ENCODE results near the gene ENTPD7. TPM values are rescaled to one million over a fixed set of nuclear protein-coding genes. Genes with fewer than 3 reads are reported as not detected.

Gene ENTPD7
- 10.4 TPM for polyA plus RNA-seq (2013, experiment 1 of 2)
- 8.5 TPM for polyA plus RNA-seq (2013, experiment 2 of 2)

GRCh38 chr10:99659031-99659867 lies at the start of gene ENTPD7:
Gene ENTPD7, plus strand, starts transcription at chr10:99659509. Its CDS starts 448 bp downstream, at chr10:99659957.
- WGBS, 2 experiments (ENCODE audit: insufficient coverage in 2 of 2): 1% methylated on average over 55 to 62 of the region's 71 CpGs

GRCh38 chr10:99610221-99610620 lies 49.1 kb upstream of the ENTPD7 start:
- H3K36me3 ChIP-seq (ENCODE audit: control insufficient read depth, insufficient read depth, low read length): peaks cover 37% of the 10 kb centered on the region
- WGBS, 2 experiments (ENCODE audit: insufficient coverage in 2 of 2): 100% methylated on average over 1 to 3 of the region's 3 CpGs
- H3K27ac ChIP-seq (ENCODE audit: low read depth, low read length, severe bottlenecking): no peak overlapping the region
- no peaks in the 10 kb centered on the region for H3K4me1 ChIP-seq (ENCODE audit: control insufficient read depth, insufficient read depth, low read length, poor library complexity, severe bottlenecking)
- no peaks in the 10 kb centered on the region for H3K9me3 ChIP-seq (ENCODE audit: control insufficient read depth, low read length)
- H3K4me3 ChIP-seq (ENCODE audit: extremely low read depth, insufficient read depth, low read length, poor library complexity, severe bottlenecking): no peak overlapping the region

More at GRCh38 chr10:99659031-99659867, at the start of gene ENTPD7:
- Histone ChIP-seq H3K36me3 (ENCODE audit: control insufficient read depth, insufficient read depth, low read length) (peaks cover 14% of the 10 kb centered on the region), H3K4me1 (ENCODE audit: control insufficient read depth, insufficient read depth, low read length, poor library complexity, severe bottlenecking) (peaks cover 7% of the 10 kb centered on the region), H3K4me3 (ENCODE audit: extremely low read depth, insufficient read depth, low read length, poor library complexity, severe bottlenecking) (peak within 1 kb of the TSS; percentile 82), H3K9me3 (ENCODE audit: control insufficient read depth, low read length) (no peaks in the 10 kb centered on the region), H3K27ac (ENCODE audit: low read depth, low read length, severe bottlenecking) (peak within 1 kb of the TSS; percentile 72)

GRCh38 chr10:99611326-99611725 lies 48.0 kb upstream of the ENTPD7 start:
- H3K4me3 ChIP-seq (ENCODE audit: extremely low read depth, insufficient read depth, low read length, poor library complexity, severe bottlenecking): no peak overlapping the region
- H3K9me3 ChIP-seq (ENCODE audit: control insufficient read depth, low read length): no peaks in the 10 kb centered on the region
- WGBS, 2 experiments (ENCODE audit: insufficient coverage in 2 of 2): 87 to 96% methylated on average over 3 of the region's 4 CpGs
- H3K4me1 ChIP-seq (ENCODE audit: control insufficient read depth, insufficient read depth, low read length, poor library complexity, severe bottlenecking): no peaks in the 10 kb centered on the region
- no peak overlapping the region for H3K27ac ChIP-seq (ENCODE audit: low read depth, low read length, severe bottlenecking)
- peaks cover 37% of the 10 kb centered on the region for H3K36me3 ChIP-seq (ENCODE audit: control insufficient read depth, insufficient read depth, low read length)

- Histone ChIP-seq H3K27ac (ENCODE audit: low read depth, low read length, severe bottlenecking) (no peak overlapping the region), H3K4me3 (ENCODE audit: extremely low read depth, insufficient read depth, low read length, poor library complexity, severe bottlenecking) (no peak overlapping the region), H3K36me3 (ENCODE audit: control insufficient read depth, insufficient read depth, low read length) (peaks cover 37% of the 10 kb centered on the region), H3K4me1 (ENCODE audit: control insufficient read depth, insufficient read depth, low read length, poor library complexity, severe bottlenecking) (no peaks in the 10 kb centered on the region), H3K9me3 (ENCODE audit: control insufficient read depth, low read length) (no peaks in the 10 kb centered on the region)
- WGBS, 2 experiments (ENCODE audit: insufficient coverage in 2 of 2): 19 to 40% methylated on average over 3 to 5 of the region's 7 CpGs
These were observed 47.0 kb upstream of the ENTPD7 start for GRCh38 chr10:99612167-99612831.

GRCh38 chr10:99615426-99615825 lies 43.9 kb upstream of the ENTPD7 start:
- Histone ChIP-seq H3K4me3 (ENCODE audit: extremely low read depth, insufficient read depth, low read length, poor library complexity, severe bottlenecking) (no peak overlapping the region), H3K9me3 (ENCODE audit: control insufficient read depth, low read length) (no peaks in the 10 kb centered on the region), H3K27ac (ENCODE audit: low read depth, low read length, severe bottlenecking) (no peak overlapping the region), H3K4me1 (ENCODE audit: control insufficient read depth, insufficient read depth, low read length, poor library complexity, severe bottlenecking) (peaks cover 5% of the 10 kb centered on the region), H3K36me3 (ENCODE audit: control insufficient read depth, insufficient read depth, low read length) (peaks cover 31% of the 10 kb centered on the region)
- 100% methylated on average over 3 of the region's 4 CpGs; no CpG with 5 or more reads in 1 of the 2 experiments for WGBS, 2 experiments (ENCODE audit: insufficient coverage in 2 of 2)

GRCh38 chr10:99617696-99618095 lies 41.6 kb upstream of the ENTPD7 start:
- Histone ChIP-seq H3K4me1 (ENCODE audit: control insufficient read depth, insufficient read depth, low read length, poor library complexity, severe bottlenecking) (peaks cover 5% of the 10 kb centered on the region), H3K27ac (ENCODE audit: low read depth, low read length, severe bottlenecking) (no peak overlapping the region), H3K36me3 (ENCODE audit: control insufficient read depth, insufficient read depth, low read length) (peaks cover 15% of the 10 kb centered on the region), H3K9me3 (ENCODE audit: control insufficient read depth, low read length) (no peaks in the 10 kb centered on the region), H3K4me3 (ENCODE audit: extremely low read depth, insufficient read depth, low read length, poor library complexity, severe bottlenecking) (no peak overlapping the region)
- 33 to 64% methylated on average over 1 of the region's 2 CpGs for WGBS, 2 experiments (ENCODE audit: insufficient coverage in 2 of 2)

GRCh38 chr10:99619090-99619800 lies 40.1 kb upstream of the ENTPD7 start:
- 26 to 29% methylated on average over 6 to 8 of the region's 9 CpGs for WGBS, 2 experiments (ENCODE audit: insufficient coverage in 2 of 2)
- Histone ChIP-seq H3K9me3 (ENCODE audit: control insufficient read depth, low read length) (no peaks in the 10 kb centered on the region), H3K4me1 (ENCODE audit: control insufficient read depth, insufficient read depth, low read length, poor library complexity, severe bottlenecking) (peaks cover 5% of the 10 kb centered on the region), H3K27ac (ENCODE audit: low read depth, low read length, severe bottlenecking) (no peak overlapping the region), H3K4me3 (ENCODE audit: extremely low read depth, insufficient read depth, low read length, poor library complexity, severe bottlenecking) (peak overlapping the region; percentile 74), H3K36me3 (ENCODE audit: control insufficient read depth, insufficient read depth, low read length) (peaks cover 5% of the 10 kb centered on the region)

- H3K4me3 ChIP-seq (ENCODE audit: extremely low read depth, insufficient read depth, low read length, poor library complexity, severe bottlenecking): peak within 1 kb of the TSS; percentile 74
- 0% methylated on average over 33 to 44 of the region's 75 CpGs for WGBS, 2 experiments (ENCODE audit: insufficient coverage in 2 of 2)
These were observed 39.2 kb upstream of the ENTPD7 start, which contains the start of gene SLC25A28 for GRCh38 chr10:99619851-99620710. Gene SLC25A28, minus strand, starts transcription at chr10:99620439. Its CDS starts 104 bp downstream, at chr10:99620335.

GRCh38 chr10:99620711-99621453 lies 38.4 kb upstream of the ENTPD7 start:
- WGBS, 2 experiments (ENCODE audit: insufficient coverage in 2 of 2): 0 to 1% methylated on average over 54 to 76 of the region's 78 CpGs
- no peaks in the 10 kb centered on the region for H3K36me3 ChIP-seq (ENCODE audit: control insufficient read depth, insufficient read depth, low read length)
- peak overlapping the region; percentile 74 for H3K4me3 ChIP-seq (ENCODE audit: extremely low read depth, insufficient read depth, low read length, poor library complexity, severe bottlenecking)
- peak overlapping the region; percentile 99 for H3K27ac ChIP-seq (ENCODE audit: low read depth, low read length, severe bottlenecking)
- peaks cover 5% of the 10 kb centered on the region for H3K4me1 ChIP-seq (ENCODE audit: control insufficient read depth, insufficient read depth, low read length, poor library complexity, severe bottlenecking)
- no peaks in the 10 kb centered on the region for H3K9me3 ChIP-seq (ENCODE audit: control insufficient read depth, low read length)

More at GRCh38 chr10:99619851-99620710, 39.2 kb upstream of the ENTPD7 start, which contains the start of gene SLC25A28:
- Histone ChIP-seq H3K9me3 (ENCODE audit: control insufficient read depth, low read length) (no peaks in the 10 kb centered on the region), H3K27ac (ENCODE audit: low read depth, low read length, severe bottlenecking) (peak within 1 kb of the TSS; percentile 99), H3K4me1 (ENCODE audit: control insufficient read depth, insufficient read depth, low read length, poor library complexity, severe bottlenecking) (peaks cover 5% of the 10 kb centered on the region), H3K36me3 (ENCODE audit: control insufficient read depth, insufficient read depth, low read length) (no peaks in the 10 kb centered on the region)
